ENCODE results near the gene PLCB1. TPM values are rescaled to one million over a fixed set of nuclear protein-coding genes. Genes with fewer than 3 reads are reported as not detected.

PLCB1 gene
- total and polyA plus RNA-seq, 4 donors: 1.6 to 43.8 (median 6.1) TPM

- Histone ChIP-seq H3K4me3 (no peak overlapping the region), H3K4me1 (ENCODE audit: control insufficient read depth in 5 of 5, insufficient read depth in 5 of 5, low read length in 5 of 5) (peaks cover 0 to 2% (median 0%) of the 10 kb centered on the region in 5 donors), H3K27ac (ENCODE audit: low read depth in 1 of 2, low read length in 1 of 2) (no peak overlapping the region), H3K36me3 (ENCODE audit: control insufficient read depth in 4 of 4, insufficient read depth in 4 of 4, low read length in 4 of 4) (no peaks in the 10 kb centered on the region), H3K27me3 (ENCODE audit: control insufficient read depth in 3 of 3, insufficient read depth in 3 of 3, low read length in 2 of 3) (no peaks in the 10 kb centered on the region), H3K9me3 (ENCODE audit: control insufficient read depth in 4 of 4, insufficient read depth in 3 of 4, low read length in 3 of 4) (no peaks in the 10 kb centered on the region), H3K9ac (ENCODE audit: insufficient read depth in 1 of 2, low read length in 2 of 2) (no peak overlapping the region)
- no peak for TF ChIP-seq CTCF (IDR thresholded peaks at IDR 0.05; ENCODE audit: control extremely low read depth, extremely low read depth)
- 97 to 100% methylated on average over 1 of the region's 1 CpG for WGBS, 2 donors
- ATAC-seq (ENCODE audit: insufficient read depth, low FRiP score): no peak
- no peak for DNase-seq
These were observed 181.0 kb downstream of the PLCB1 start for GRCh38 chr20:8313073-8313472.

GRCh38 chr20:8315639-8316573, 183.8 kb downstream of the PLCB1 start:
- no peak for TF ChIP-seq CTCF (IDR thresholded peaks at IDR 0.05; ENCODE audit: control extremely low read depth, extremely low read depth)
- Histone ChIP-seq H3K27ac (ENCODE audit: low read depth in 1 of 2, low read length in 1 of 2) (no peak overlapping the region), H3K4me1 (ENCODE audit: control insufficient read depth in 5 of 5, insufficient read depth in 5 of 5, low read length in 5 of 5) (peaks cover 0 to 2% (median 0%) of the 10 kb centered on the region in 5 donors), H3K36me3 (ENCODE audit: control insufficient read depth in 4 of 4, insufficient read depth in 4 of 4, low read length in 4 of 4) (no peaks in the 10 kb centered on the region), H3K9ac (ENCODE audit: insufficient read depth in 1 of 2, low read length in 2 of 2) (no peak overlapping the region), H3K4me3 (no peak overlapping the region), H3K27me3 (ENCODE audit: control insufficient read depth in 3 of 3, insufficient read depth in 3 of 3, low read length in 2 of 3) (no peaks in the 10 kb centered on the region), H3K9me3 (ENCODE audit: control insufficient read depth in 4 of 4, insufficient read depth in 3 of 4, low read length in 3 of 4) (no peaks in the 10 kb centered on the region)
- WGBS, 2 donors: 70 to 84% methylated on average over 10 of the region's 10 CpGs
- peak; percentile 48 for ATAC-seq (ENCODE audit: insufficient read depth, low FRiP score)
- DNase-seq: peak; percentile 20 to 54 (median 21)

- Histone ChIP-seq H3K4me1 (ENCODE audit: control insufficient read depth in 5 of 5, insufficient read depth in 5 of 5, low read length in 5 of 5) (peaks cover 0 to 2% (median 0%) of the 10 kb centered on the region in 5 donors), H3K36me3 (ENCODE audit: control insufficient read depth in 4 of 4, insufficient read depth in 4 of 4, low read length in 4 of 4) (no peaks in the 10 kb centered on the region), H3K27me3 (ENCODE audit: control insufficient read depth in 3 of 3, insufficient read depth in 3 of 3, low read length in 2 of 3) (no peaks in the 10 kb centered on the region), H3K9me3 (ENCODE audit: control insufficient read depth in 4 of 4, insufficient read depth in 3 of 4, low read length in 3 of 4) (no peaks in the 10 kb centered on the region), H3K9ac (ENCODE audit: insufficient read depth in 1 of 2, low read length in 2 of 2) (no peak overlapping the region), H3K27ac (ENCODE audit: low read depth in 1 of 2, low read length in 1 of 2) (no peak overlapping the region), H3K4me3 (no peak overlapping the region)
- DNase-seq: no peak
- 89 to 90% methylated on average over 1 of the region's 1 CpG for WGBS, 2 donors
- no peak for TF ChIP-seq CTCF (IDR thresholded peaks at IDR 0.05; ENCODE audit: control extremely low read depth, extremely low read depth)
- no peak for ATAC-seq (ENCODE audit: insufficient read depth, low FRiP score)
These were observed 185.4 kb downstream of the PLCB1 start for GRCh38 chr20:8317448-8317847.
